CD4-positive, alpha-beta T cell treated with Interleukin-15 for 1 hour (primary cell): ENCODE results near the gene MAPK13.
"Not testable (repeated sequence)": the region's sequence is repeated elsewhere in the genome, so short reads cannot be mapped to it uniquely, and the experiment has no call there.

ENCODE experiments used
- DNase-seq: peaks from one replicate; pipeline ENCODE4 v3.0.0-alpha.2; 2020

Gene MAPK13

GRCh38 chr6:36115412-36115811 lies 14.9 kb upstream of the MAPK13 start:
- no peak for DNase-seq

- no peak for DNase-seq
Measured at GRCh38 chr6:36116066-36116864, 14.0 kb upstream of the MAPK13 start.

GRCh38 chr6:36116943-36117342 lies 13.4 kb upstream of the MAPK13 start:
- no peak for DNase-seq

- DNase-seq: no peak
Measured at GRCh38 chr6:36117658-36118549, 12.4 kb upstream of the MAPK13 start.

GRCh38 chr6:36118550-36119107 lies 11.7 kb upstream of the MAPK13 start:
- peak; percentile 89 for DNase-seq

- DNase-seq: no peak
Measured at GRCh38 chr6:36119209-36119608, 11.1 kb upstream of the MAPK13 start.

GRCh38 chr6:36120018-36120417 lies 10.3 kb upstream of the MAPK13 start:
- DNase-seq: no peak

- DNase-seq: peak; percentile 85
Measured at GRCh38 chr6:36120539-36120938, 9.8 kb upstream of the MAPK13 start.

- peak; percentile 80 for DNase-seq
Measured at GRCh38 chr6:36120979-36121786, 9.1 kb upstream of the MAPK13 start.

- DNase-seq: no peak
Measured at GRCh38 chr6:36121787-36122494, 8.4 kb upstream of the MAPK13 start.

- no peak for DNase-seq
Measured at GRCh38 chr6:36122495-36123269, 7.6 kb upstream of the MAPK13 start.

GRCh38 chr6:36123270-36124139 lies 6.8 kb upstream of the MAPK13 start:
- DNase-seq: peak; percentile 93

- not testable (repeated sequence) for DNase-seq
Measured at GRCh38 chr6:36124346-36124745, 6.0 kb upstream of the MAPK13 start.

GRCh38 chr6:36124881-36125280 lies 5.4 kb upstream of the MAPK13 start:
- no peak for DNase-seq

GRCh38 chr6:36125575-36125974 lies 4.7 kb upstream of the MAPK13 start:
- DNase-seq: no peak

- no peak for DNase-seq
Measured at GRCh38 chr6:36126121-36126520, 4.2 kb upstream of the MAPK13 start.

GRCh38 chr6:36126553-36127458 lies 3.5 kb upstream of the MAPK13 start:
- DNase-seq: peak; percentile 38

GRCh38 chr6:36127462-36128016 lies 2.8 kb upstream of the MAPK13 start:
- peak; percentile 82 for DNase-seq

- DNase-seq: no peak
Measured at GRCh38 chr6:36128073-36128472, 2.2 kb upstream of the MAPK13 start.
